Sigmoid colon (tissue), 4 donors: ENCODE results near the gene HELZ.

Source experiments
- POLR2A ChIP-seq, 2 donors: fragments of 450-650 bp; IDR thresholded peaks; one replicate each; pipeline ENCODE4 v1.6.1; 2016; ENCODE audit warnings: antibody characterized with exemption in 2 of 2, mild to moderate bottlenecking in 2 of 2, moderate library complexity in 2 of 2
- POLR2AphosphoS5 ChIP-seq, 4 donors: sonication (generic); formaldehyde crosslinking; IDR thresholded peaks; one replicate each; pipeline ENCODE4 v1.6.1; 2017; ENCODE audit warnings: antibody characterized with exemption in 4 of 4
- TF ChIP-seq, protein P1 (sequence below), 4 experiments: fragments of 450-650 bp in 3 of 4; fragments of 200-600 bp in 1 of 4; IDR thresholded peaks; one replicate each; pipeline ENCODE4 v1.5.1; 2016 to 2019; ENCODE audit warnings: antibody characterized with exemption in 4 of 4, mild to moderate bottlenecking in 3 of 4, moderate library complexity in 2 of 4

DNA sequence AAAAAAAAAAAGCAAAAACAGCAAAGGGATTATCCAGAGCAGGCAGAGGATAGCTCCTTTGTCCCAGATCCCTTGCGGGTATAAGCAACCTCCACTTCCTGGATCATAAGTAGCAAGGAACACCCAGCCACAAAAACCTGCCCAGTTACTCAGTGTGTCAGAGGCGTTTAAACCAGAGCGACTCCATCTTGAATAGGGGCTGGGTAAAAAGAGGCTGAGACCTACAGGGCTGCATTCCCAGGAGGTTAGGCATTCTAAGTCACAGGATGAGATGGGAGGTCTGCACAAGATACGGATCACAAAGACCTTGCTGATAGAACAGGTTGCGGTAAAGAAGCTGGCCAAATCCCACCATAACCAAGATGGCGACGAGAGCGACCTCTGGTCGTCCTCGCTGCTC is 33.4 kb upstream of the HELZ start:
- TF ChIP-seq, protein P1, sequence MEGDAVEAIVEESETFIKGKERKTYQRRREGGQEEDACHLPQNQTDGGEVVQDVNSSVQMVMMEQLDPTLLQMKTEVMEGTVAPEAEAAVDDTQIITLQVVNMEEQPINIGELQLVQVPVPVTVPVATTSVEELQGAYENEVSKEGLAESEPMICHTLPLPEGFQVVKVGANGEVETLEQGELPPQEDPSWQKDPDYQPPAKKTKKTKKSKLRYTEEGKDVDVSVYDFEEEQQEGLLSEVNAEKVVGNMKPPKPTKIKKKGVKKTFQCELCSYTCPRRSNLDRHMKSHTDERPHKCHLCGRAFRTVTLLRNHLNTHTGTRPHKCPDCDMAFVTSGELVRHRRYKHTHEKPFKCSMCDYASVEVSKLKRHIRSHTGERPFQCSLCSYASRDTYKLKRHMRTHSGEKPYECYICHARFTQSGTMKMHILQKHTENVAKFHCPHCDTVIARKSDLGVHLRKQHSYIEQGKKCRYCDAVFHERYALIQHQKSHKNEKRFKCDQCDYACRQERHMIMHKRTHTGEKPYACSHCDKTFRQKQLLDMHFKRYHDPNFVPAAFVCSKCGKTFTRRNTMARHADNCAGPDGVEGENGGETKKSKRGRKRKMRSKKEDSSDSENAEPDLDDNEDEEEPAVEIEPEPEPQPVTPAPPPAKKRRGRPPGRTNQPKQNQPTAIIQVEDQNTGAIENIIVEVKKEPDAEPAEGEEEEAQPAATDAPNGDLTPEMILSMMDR (IDR thresholded peaks at IDR 0.05), result no peak
- TF ChIP-seq POLR2A (IDR thresholded peaks at IDR 0.05), result no peak
- TF ChIP-seq POLR2AphosphoS5 (IDR thresholded peaks at IDR 0.05), result no peak
